NCI-H226 (cell line): ENCODE data around the gene MYO7B.

Experiments
- DNase-seq: peaks from one replicate; pipeline ENCODE4 v3.0.0-alpha.2; 2015

Gene MYO7B

GRCh38 chr2:127611076-127611925 lies 75.8 kb downstream of the MYO7B start:
- no peak for DNase-seq

DNA sequence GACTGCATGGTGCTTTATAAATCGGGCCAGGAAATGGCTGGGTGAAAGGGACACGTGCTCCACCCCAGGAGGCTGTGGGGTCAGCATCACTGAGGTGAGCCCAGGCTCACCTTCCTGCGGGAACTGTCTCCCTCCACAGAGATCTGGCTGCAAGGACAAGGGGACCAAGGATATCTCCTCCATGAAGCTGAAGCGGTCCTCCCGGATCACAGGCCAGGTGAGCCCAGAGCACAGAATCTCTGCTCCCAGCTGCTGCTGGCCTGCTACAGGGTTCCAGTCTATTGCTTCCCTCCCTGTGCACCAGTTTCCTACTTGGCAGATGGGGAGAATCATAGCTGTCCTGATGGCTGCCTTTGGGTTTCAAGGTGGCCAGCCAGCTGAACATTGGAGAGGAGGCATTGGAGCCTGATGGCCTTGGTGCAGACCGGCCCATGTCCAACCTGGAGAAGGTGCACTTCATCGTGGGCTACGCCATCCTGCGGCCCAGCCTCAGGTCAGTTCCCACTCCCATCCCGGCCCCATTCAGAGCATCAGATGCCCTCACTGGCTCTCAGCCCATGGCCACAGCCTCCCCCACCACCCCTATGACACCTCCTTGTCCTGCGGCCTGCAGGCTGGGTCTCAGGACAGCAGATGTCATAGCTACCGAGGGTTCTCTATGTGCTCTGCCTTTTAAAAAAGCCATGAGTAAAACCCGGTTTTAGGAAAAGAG lies 76.8 kb downstream of the MYO7B start:
- no peak for DNase-seq

GRCh38 chr2:127614246-127614645 lies 78.8 kb downstream of the MYO7B start:
- no peak for DNase-seq

DNA sequence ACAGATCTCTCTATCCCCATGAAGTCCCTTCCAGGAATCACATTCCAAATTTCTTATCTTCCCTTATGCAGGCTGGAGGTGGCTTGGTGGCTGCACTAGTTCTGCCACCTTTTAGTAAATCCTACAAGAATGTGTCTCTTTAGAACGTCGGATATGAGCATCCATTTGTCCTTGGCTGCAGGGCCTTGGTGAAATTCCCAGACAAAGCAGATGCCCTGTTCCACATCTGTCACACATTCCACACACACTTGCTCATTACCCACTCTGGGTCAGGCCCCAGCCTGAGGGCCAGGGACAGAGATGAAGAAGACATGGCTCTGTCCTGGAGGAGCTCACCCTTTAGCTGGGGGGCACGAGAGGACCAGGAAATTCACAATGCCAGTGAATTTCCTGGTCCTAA lies 79.2 kb downstream of the MYO7B start:
- no peak for DNase-seq

DNA sequence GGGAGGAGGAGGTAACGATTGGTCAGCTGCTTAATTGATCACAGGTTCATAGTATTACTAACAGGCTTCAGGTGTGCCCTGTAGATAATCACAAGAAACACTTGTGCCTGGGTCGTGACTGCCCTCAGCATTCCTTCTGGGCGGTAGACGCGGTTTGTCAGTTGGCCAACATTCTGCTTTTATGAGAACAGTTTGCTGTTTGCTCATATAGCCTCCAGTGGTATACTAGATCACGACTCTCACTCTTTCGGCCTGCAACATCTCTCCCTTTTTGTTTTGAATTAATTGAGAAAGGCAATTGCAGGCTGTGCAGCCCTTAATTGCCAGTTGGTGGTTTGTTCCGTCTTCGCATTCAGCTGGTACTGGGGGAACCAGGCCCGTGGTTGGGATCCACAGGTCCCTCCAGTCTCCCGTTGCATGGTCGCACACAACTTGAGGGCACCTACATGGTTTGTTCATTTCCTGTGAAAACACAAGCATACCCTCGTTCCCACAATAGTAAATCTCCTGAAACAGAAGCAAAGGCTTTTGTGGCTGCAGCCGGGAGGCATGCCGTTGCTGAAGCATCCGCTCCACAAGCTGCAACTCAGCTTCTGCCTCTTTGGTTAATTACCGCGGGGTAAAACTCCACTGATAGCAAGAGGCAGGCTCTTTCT lies 80.2 kb downstream of the MYO7B start:
- no peak for DNase-seq

GRCh38 chr2:127618551-127619202 lies 83.2 kb downstream of the MYO7B start:
- DNase-seq = no peak

- no peak for DNase-seq
These were observed 83.7 kb downstream of the MYO7B start for GRCh38 chr2:127619203-127619590.

DNA sequence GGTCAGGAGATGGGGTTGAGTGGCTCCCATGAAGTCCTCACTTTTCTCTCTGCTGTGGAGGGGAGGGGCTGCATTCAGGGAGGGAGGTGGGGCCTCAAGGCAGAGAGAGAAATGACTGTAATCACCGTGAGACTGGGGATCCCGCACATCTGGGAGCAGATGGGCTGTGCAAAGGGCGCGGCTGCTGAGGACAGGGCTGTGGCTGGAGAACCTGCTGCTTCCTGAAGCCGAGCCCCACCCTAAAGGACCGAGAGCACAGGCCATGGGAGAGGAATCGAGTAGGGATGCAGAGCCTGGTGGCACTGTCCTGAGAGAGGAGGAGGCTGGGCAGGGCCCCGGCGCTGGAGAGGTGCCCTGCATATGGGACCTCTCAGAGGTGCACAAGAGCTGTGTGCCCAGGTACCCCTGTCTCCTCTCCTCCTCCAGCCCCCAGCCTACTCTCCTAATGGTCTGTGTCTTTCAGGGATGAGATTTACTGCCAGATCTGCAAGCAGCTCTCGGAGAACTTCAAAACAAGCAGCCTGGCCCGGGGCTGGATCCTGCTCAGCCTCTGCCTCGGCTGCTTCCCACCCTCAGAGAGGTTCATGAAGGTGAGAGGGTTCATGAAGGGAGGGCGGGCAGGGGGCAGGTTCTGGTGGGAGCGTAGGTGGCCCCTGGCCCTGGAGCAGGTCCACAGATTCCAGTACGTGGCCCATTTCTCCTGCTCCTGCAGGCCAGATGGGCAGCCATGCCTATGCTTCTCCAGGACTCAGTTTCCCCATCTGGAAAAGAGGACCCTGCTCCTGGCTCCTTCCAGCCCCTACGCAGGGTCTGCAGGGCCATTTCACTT lies 84.6 kb downstream of the MYO7B start:
- DNase-seq = no peak

DNA sequence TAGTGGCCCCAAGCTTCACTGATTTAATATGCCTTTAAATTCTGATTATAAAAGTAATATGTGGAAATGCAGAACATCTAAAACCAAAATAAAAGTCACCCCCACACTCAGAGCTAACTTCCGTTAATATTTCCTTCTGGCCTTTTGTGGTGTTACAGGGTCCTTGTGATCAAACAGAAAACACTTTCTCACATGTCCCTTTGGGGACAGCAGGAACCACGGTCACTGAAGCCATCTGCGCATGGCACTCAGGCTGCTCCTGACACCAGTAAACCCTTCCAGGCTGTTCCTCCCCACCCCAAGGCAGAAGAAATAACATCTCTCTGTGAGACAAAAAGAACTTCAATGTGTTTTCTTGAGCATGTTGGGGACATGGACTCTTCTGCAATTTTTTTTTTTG lies 85.4 kb downstream of the MYO7B start:
- no peak for DNase-seq

GRCh38 chr2:127621981-127622431 lies 86.5 kb downstream of the MYO7B start:
- DNase-seq = no peak

DNA sequence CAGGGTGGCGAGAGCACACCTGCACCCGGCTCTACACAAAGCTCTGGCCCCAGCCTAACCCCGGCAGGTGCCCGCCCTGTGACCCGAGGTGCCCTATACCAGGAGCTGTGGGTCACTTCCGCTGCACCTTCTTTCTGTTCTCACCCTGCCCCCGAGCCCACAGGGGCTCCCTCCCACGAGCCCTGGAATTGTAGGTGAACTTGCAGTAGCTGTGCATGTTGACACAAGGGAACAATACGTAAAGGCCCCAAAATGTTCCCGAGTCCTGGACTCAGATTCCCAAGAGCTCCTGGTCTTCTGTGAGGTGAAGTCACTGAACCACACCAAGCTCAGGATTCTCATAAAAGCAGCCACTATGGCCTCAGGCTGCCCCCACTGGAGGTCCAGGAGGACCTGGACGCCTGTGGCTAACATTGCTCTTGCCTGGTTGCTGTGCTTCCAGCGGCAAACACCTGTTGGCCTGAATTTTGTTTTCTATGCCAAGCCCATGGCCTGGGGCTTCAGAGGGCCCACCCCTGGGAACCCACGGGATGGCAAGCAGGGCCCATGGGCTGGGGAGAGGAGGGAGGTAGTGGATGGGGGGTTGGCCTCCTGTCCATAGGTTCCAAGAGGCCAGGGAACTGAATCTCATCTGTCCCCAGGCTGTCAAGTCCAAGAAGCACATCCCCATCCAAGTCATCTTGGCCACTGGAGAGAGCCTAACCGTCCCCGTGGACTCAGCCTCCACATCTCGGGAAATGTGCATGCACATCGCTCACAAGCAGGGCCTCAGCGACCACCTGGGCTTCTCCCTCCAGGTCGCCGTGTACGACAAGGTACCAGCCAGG lies 87.3 kb downstream of the MYO7B start:
- DNase-seq = no peak

DNA sequence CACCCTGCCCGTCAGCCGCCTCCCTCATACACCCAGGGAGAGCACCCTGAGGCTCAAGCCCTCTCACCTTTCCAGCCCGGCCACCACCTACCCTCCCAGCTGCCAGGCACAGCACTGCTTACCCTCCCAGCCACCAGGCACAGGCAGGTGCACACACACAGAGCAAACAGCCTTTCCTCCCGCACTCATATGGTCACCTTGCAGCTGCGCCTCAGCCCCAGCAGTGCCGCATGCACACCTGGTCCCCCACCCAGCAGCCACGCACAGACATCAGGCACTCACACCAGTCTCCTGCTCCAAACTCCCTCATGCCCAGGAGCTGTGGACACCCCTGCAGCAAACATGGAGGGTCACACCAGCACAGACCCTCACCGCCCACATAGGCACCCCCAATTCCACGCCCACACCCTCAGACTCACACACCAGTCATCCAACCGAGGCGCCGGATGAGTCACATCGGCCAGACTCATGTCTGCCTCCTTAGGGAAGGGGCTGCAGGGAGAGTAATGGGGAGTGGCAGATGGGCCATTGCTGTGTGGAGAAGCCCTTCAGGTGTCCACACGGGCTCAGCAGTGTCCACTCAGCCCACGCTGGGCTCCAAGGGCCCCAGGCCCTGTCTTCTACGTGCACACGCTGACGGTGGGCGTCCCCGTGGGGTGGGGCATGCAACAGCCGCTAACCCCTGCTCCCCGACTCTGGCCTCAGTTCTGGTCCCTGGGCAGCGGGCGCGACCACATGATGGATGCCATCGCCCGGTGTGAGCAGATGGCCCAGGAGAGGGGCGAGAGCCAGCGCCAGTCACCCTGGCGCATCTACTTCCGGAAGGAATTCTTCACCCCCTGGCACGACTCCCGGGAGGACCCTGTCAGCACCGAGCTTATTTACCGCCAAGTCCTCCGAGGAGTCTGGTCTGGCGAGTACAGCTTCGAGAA lies 88.2 kb downstream of the MYO7B start:
- peak; percentile 20 for DNase-seq

DNA sequence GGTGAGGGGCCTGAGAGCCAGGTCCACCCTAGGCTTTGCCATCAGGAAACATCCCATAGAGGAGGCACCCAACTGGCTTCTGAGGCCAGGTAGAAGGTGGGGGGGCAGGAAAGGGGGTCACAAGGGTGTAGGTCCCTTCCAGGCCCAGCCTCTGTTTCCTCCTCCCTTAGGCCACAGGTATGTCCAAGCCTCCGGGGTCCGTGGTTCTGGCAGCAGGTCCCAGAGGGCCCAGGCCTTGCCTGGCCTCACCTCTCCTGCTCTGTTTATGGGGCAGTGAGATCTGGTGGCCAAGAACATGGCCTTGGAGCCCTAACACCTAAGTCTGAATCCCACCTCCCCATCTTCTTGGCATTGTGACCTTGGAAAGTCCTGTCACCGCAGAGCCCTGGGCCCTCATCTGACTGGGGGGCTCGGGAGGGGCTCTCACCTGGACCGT lies 88.9 kb downstream of the MYO7B start:
- no peak for DNase-seq

DNA sequence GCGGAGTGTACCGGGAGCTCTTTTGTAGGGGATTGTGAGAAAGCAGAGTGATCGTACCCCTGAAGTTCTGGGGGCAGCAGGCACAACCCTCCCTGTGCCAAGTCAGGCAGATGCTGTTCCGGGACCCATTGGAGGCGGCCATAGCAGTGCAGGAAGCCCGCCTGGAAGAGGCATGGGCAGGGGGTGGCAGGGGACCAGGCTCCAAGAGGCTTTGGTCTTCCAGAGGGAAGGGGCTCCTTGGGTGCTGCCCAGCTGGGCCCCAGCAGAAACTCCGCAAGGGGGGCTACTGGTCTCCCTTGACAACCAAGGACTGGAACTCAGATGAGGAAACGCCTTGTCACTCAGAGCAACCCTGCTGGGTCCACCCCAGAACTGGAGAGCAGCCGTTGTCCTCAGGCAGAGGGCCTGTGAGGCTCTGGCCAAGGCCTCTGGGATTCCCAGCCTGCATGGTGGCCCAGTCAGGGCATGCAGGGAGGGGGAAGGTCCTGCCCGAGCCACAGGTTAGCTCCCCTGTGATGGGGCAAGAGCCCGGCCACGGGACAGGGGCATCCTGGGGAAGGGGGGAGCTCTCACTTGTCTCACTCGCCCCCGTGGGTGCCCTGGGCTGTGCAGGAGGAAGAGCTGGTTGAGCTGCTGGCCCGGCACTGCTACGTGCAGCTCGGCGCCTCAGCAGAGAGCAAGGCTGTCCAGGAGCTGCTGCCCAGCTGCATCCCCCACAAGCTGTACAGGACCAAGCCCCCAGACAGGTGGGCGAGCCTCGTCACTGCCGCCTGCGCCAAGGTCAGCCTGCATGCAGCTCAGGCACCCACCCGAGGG lies 89.5 kb downstream of the MYO7B start:
- DNase-seq = no peak

GRCh38 chr2:127625572-127625951 lies 90.1 kb downstream of the MYO7B start:
- DNase-seq = no peak

GRCh38 chr2:127626175-127626574 lies 90.7 kb downstream of the MYO7B start:
- no peak for DNase-seq

DNA sequence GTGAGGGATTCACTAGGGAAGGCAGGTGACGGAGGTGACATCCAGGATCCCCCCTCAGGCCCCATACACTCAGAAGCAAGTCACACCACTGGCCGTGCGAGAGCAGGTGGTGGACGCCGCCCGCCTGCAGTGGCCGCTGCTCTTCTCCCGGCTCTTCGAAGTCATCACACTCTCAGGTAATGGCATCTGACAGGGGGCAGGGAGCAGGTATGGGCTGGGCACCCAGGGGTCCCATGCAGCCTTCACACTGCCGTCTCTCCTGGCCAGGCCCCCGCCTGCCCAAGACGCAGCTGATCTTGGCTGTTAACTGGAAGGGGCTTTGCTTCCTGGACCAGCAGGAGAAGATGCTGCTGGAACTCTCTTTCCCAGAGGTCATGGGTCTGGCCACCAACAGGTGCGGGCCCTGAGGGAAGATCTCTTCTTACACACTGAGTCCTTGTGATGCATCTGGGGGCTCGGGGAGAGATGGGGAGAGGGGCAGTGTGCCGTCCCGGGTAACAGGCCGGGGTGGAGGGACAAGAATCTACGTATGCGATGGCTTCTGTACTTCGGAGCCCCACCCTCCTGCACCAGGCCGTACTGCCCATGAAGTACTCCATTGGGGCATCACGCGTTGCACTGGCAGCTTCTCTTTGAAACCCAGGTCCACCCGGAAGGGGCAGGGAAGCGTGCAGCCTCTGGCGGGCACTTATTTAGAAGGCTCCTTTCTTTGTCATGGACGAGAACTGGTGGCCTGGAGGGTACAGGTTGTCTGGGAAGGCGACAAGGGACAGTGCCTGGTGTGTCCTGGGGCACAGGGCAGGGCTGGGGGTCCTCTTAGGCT lies 91.6 kb downstream of the MYO7B start:
- no peak for DNase-seq
